ENCODE data around the gene HMGB2. TPM values are rescaled to one million over a fixed set of nuclear protein-coding genes. Genes with fewer than 3 reads are reported as not detected.

Gene HMGB2
- total RNA-seq = 100 to 1,000 TPM; 776 to 794 TPM

- ChIA-PET CTCF (interaction anchor here (1.0 to 7.9 kb wide), 7 partner anchors 11 to 86 kb away, joined by 3 to 90 read pairs (median 6); partner anchors contain the start of gene SAP30), POLR2A (interaction anchor here (0.7 to 14.2 kb wide), 31 partner anchors 8 to 1188 kb away, joined by 3 to 710 read pairs (median 7); partner anchors contain the start of genes CEP44, FBXO8, GALNT7 and HPGD)
- no peaks in the 10 kb centered on the region for H3K27me3 Mint-ChIP-seq
- H3K36me3 Mint-ChIP-seq (ENCODE audit: low read depth) = peaks cover 44% of the 10 kb centered on the region
- H3K4me1 Mint-ChIP-seq = peaks cover 40% of the 10 kb centered on the region
- no peaks in the 10 kb centered on the region for H3K9me3 Mint-ChIP-seq
- peak within 1 kb of the TSS; percentile 98 for H3K27ac Mint-ChIP-seq
- peak; percentile 100 for DNase-seq
- H3K4me3 Mint-ChIP-seq = peak within 1 kb of the TSS; percentile 94
Observed at GRCh38 chr4:173334085-173334890, at the start of gene HMGB2. HMGB2 (minus strand) TSS chr4:173334358; CDS start chr4:173333649, 709 bp downstream.

DNA sequence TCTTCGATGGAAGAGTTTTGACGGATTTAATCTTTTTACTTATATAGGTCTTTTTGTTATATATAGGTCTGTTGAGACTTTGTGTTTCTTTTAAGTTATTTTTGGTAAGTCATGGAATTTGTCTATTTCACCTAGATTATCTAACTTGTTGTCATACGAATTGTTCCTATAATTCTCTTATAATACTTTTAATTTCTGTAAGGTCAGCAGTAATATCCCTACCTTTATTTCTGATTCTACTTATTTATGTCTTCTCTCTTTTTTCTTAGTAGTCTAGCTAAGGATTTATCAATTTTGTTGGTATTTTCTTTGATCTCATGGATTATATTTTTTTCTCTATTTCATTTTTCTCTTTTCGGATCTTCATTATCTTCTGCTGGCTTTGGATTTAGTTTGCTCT is 48.2 kb upstream of the HMGB2 start:
- Mint-ChIP-seq H3K4me3 (no peak overlapping the region), H3K27me3 (no peaks in the 10 kb centered on the region), H3K4me1 (peaks cover 8% of the 10 kb centered on the region), H3K36me3 (ENCODE audit: low read depth) (no peaks in the 10 kb centered on the region), H3K9me3 (no peaks in the 10 kb centered on the region), H3K27ac (no peak overlapping the region)
- ChIA-PET POLR2A (interaction anchor here (1.9 kb wide), 1 partner anchor 10 kb away, joined by 7 read pairs; no protein-coding TSS in a partner anchor), CTCF (interaction anchor here (1.1 to 1.8 kb wide), 2 partner anchors 10 to 49 kb away, joined by 3 to 8 read pairs; partner anchors contain the start of gene HMGB2)
- DNase-seq = no peak

DNA sequence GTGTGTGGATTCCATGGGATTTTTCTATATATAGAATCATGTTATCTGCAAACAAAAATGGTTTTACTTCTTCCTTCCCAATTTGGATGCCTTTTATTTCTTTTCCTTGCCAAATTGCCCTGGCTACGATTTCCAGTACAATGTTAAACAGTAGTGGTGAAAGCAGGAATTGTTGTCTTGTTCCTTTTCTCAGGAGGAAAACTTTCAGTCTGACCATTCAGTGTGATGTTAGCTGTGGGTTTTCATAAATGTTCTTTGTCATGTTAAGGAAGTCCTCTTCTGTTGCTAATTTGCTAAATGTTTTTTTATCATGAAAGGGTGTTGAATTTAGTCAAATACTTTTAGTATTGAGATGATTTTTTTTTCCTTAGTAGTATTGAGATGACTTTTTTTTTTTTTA is 47.5 kb upstream of the HMGB2 start:
- ChIA-PET CTCF (no interaction called here), POLR2A (no interaction called here)
- Mint-ChIP-seq H3K27me3 (no peaks in the 10 kb centered on the region), H3K36me3 (ENCODE audit: low read depth) (no peaks in the 10 kb centered on the region), H3K9me3 (no peaks in the 10 kb centered on the region), H3K27ac (no peak overlapping the region), H3K4me3 (no peak overlapping the region), H3K4me1 (peaks cover 4% of the 10 kb centered on the region)
- no peak for DNase-seq

DNA sequence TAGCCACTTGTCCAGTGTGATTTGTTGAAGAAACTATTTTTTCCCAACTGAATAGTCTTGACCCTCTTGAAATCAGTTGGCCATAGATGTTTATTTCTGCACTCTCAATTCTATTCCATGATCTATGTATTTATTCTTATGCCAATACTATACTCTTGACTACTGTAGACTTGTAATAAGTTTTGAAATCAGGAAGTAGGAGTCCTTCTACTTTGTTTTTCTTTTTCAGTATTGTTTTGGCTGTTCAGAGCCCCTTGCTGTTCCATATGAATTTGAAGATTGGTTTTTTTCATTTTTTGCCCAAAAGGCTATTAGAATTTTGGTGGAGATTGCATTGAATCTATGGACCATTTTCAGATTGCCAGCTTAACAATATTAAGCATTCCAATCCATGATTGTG is 46.8 kb upstream of the HMGB2 start:
- Mint-ChIP-seq H3K4me1 (peaks cover under 1% of the 10 kb centered on the region), H3K27ac (no peak overlapping the region), H3K36me3 (ENCODE audit: low read depth) (peaks cover 1% of the 10 kb centered on the region), H3K4me3 (no peak overlapping the region), H3K9me3 (no peaks in the 10 kb centered on the region), H3K27me3 (no peaks in the 10 kb centered on the region)
- CTCF ChIA-PET = no interaction called here
- POLR2A ChIA-PET = no interaction called here
- no peak for DNase-seq

DNA sequence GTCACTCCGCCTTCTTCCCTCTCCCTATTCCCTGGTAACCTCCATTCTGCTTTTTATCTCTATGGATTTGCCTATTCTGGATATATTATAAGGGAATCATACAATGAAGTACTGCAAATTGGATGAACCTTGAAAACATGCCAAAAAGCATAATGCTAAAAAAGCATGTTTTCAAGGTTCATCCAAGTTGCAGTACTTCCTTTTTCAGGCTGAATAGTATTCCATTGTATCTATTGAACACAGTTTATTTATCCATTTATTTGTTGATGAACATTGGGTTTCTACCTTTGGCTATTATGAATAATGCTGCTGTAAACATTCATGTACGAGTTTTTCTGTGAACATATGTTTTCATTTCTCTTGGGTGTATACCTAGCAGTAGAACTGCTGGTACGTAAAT is 45.8 kb upstream of the HMGB2 start:
- H3K27ac Mint-ChIP-seq = no peak overlapping the region
- DNase-seq = no peak
- POLR2A ChIA-PET = interaction anchor here (1.0 kb wide), 1 partner anchor 45 kb away, joined by 3 read pairs; no protein-coding TSS in a partner anchor
- H3K4me3 Mint-ChIP-seq = no peak overlapping the region
- peaks cover 5% of the 10 kb centered on the region for H3K4me1 Mint-ChIP-seq
- H3K36me3 Mint-ChIP-seq (ENCODE audit: low read depth) = peaks cover 6% of the 10 kb centered on the region
- CTCF ChIA-PET = no interaction called here
- no peaks in the 10 kb centered on the region for H3K27me3 Mint-ChIP-seq
- no peaks in the 10 kb centered on the region for H3K9me3 Mint-ChIP-seq

DNA sequence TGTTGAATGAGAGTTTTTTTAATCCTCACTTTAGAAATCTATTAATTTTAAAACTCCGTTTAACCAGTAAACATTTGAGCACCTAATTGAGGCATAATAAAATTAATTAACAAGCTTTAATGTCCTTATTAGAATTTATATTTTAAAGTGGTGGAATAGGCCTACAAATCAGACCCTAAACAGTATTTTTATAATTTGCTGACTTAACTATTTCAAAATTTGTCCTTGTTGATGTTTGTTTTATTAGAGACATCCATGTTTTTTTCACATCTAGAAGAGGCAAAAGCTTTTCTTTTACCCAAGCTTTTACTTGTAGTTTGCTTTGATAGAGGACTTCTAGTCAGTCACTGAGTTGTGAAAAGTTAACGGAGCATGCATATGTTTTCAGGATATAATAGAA is 40.4 kb upstream of the HMGB2 start:
- no peak for DNase-seq
- H3K4me1 Mint-ChIP-seq = peaks cover 24% of the 10 kb centered on the region
- no peaks in the 10 kb centered on the region for H3K27me3 Mint-ChIP-seq
- H3K36me3 Mint-ChIP-seq (ENCODE audit: low read depth) = peaks cover 25% of the 10 kb centered on the region
- H3K9me3 Mint-ChIP-seq = no peaks in the 10 kb centered on the region
- ChIA-PET CTCF (interaction anchor here (0.9 to 1.4 kb wide), 3 partner anchors 9 to 42 kb away, joined by 3 read pairs; no protein-coding TSS in a partner anchor), POLR2A (interaction anchor here (1.2 to 2.0 kb wide), 3 partner anchors 16 to 49 kb away, joined by 3 to 16 read pairs (median 3); partner anchors contain the start of gene HMGB2)
- no peak overlapping the region for H3K27ac Mint-ChIP-seq
- no peak overlapping the region for H3K4me3 Mint-ChIP-seq

GRCh38 chr4:173371292-173372192 is 37.4 kb upstream of the HMGB2 start:
- DNase-seq = peak; percentile 54
- CTCF ChIA-PET = interaction anchor here (0.8 to 6.5 kb wide), 11 partner anchors 11 to 70 kb away, joined by 3 to 90 read pairs (median 5); partner anchors contain the start of gene HMGB2
- H3K36me3 Mint-ChIP-seq (ENCODE audit: low read depth) = peaks cover 27% of the 10 kb centered on the region
- H3K4me3 Mint-ChIP-seq = peak overlapping the region; percentile 91
- H3K9me3 Mint-ChIP-seq = no peaks in the 10 kb centered on the region
- peak overlapping the region; percentile 84 for H3K27ac Mint-ChIP-seq
- POLR2A ChIA-PET = interaction anchor here (0.9 to 7.8 kb wide), 16 partner anchors 12 to 1151 kb away, joined by 3 to 710 read pairs (median 4); partner anchors contain the start of genes CEP44, FBXO8, GALNT7 and HMGB2
- no peaks in the 10 kb centered on the region for H3K27me3 Mint-ChIP-seq
- H3K4me1 Mint-ChIP-seq = peaks cover 47% of the 10 kb centered on the region

DNA sequence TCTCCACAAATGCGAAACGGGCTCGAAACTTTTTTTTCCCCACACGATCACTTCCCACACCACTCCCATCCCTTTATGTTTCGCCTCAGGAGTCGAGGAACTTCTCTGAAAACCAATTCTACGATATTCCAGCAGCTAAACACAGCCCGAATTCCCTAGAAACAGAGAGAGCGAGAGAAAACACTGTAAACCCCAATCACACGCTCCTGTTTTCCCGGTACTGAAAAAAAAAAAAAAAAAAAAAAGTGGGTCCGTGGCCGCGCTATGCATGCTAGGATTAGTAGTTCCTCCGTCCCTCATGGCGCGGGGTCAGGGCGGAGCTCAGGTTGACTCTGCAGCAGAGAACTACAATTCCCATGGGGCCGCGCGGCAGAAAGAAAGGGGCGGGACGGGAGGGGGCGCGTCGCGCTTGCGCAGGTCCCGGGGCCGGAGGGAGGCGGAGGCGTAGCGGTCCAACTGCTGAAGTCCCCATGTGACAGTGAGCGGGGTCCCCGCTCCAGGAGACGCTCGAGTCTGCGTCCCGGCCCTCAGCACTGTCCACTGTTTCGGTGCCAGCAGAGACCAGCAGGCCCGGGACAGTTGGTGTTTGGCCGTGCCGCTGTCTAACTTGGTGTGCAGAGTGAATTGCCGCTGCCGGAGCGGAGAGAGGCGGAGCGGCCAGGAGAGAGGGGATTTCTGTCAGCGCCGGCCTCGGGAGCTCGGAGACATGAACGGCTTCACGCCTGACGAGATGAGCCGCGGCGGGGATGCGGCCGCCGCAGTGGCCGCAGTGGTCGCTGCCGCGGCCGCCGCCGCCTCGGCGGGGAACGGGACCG is 36.5 kb upstream of the HMGB2 start, which contains the start of gene SAP30:
Gene SAP30 (plus strand): TSS at position 478 of the 815 bp plus-strand sequence. CDS start 229 bp downstream, at position 707.
- Mint-ChIP-seq H3K36me3 (ENCODE audit: low read depth) (peaks cover 24% of the 10 kb centered on the region), H3K9me3 (no peaks in the 10 kb centered on the region), H3K4me3 (peak within 1 kb of the TSS; percentile 100), H3K27me3 (no peaks in the 10 kb centered on the region), H3K4me1 (peaks cover 52% of the 10 kb centered on the region), H3K27ac (peak within 1 kb of the TSS; percentile 97)
- ChIA-PET POLR2A (interaction anchor here (0.9 to 7.8 kb wide), 12 partner anchors 12 to 1152 kb away, joined by 3 to 710 read pairs (median 5); partner anchors contain the start of genes CEP44, FBXO8, GALNT7 and HMGB2), CTCF (interaction anchor here (0.6 to 6.5 kb wide), 11 partner anchors 10 to 69 kb away, joined by 3 to 90 read pairs (median 5); partner anchors contain the start of gene HMGB2)
- peak; percentile 97 for DNase-seq

GRCh38 chr4:173370130-173370476 is 35.9 kb upstream of the HMGB2 start:
- Mint-ChIP-seq H3K27me3 (no peaks in the 10 kb centered on the region), H3K4me3 (peak overlapping the region; percentile 100), H3K27ac (peak overlapping the region; percentile 97), H3K36me3 (ENCODE audit: low read depth) (peaks cover 25% of the 10 kb centered on the region), H3K9me3 (no peaks in the 10 kb centered on the region), H3K4me1 (peaks cover 56% of the 10 kb centered on the region)
- DNase-seq = peak; percentile 72
- ChIA-PET POLR2A (interaction anchor here (0.9 to 7.8 kb wide), 9 partner anchors 12 to 1152 kb away, joined by 3 to 710 read pairs (median 3); partner anchors contain the start of genes GALNT7, HMGB2 and HPGD), CTCF (interaction anchor here (0.6 to 6.5 kb wide), 11 partner anchors 9 to 914 kb away, joined by 3 to 90 read pairs (median 4); partner anchors contain the start of gene HMGB2)

DNA sequence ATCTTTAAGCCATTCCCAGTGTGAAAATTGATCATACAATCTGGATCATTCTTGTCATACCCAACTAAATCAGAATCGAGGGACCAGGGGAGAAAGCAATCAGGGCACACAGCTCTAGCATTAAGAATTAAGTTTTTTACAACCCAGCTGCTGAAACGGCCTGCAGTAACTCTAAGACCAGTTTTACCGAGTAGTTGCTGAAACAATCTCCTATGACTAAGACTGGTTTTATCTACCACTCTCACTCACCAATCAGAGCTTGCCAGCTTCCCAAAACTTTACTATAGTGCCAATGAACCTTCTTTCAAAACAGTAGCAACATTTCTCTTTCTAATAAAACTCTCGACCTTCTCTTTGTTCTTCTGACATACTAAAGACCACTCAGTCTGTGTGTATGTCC is 33.8 kb upstream of the HMGB2 start:
- Mint-ChIP-seq H3K4me3 (peak overlapping the region; percentile 63), H3K9me3 (no peaks in the 10 kb centered on the region), H3K27ac (peak overlapping the region; percentile 60), H3K27me3 (no peaks in the 10 kb centered on the region), H3K36me3 (ENCODE audit: low read depth) (peaks cover 26% of the 10 kb centered on the region), H3K4me1 (peaks cover 46% of the 10 kb centered on the region)
- CTCF ChIA-PET = interaction anchor here (0.9 to 6.5 kb wide), 6 partner anchors 28 to 66 kb away, joined by 3 to 90 read pairs (median 4); partner anchors contain the start of gene HMGB2
- POLR2A ChIA-PET = interaction anchor here (0.6 to 7.8 kb wide), 6 partner anchors 10 to 200 kb away, joined by 3 to 710 read pairs (median 4); partner anchors contain the start of genes GALNT7 and HMGB2
- DNase-seq = no peak

DNA sequence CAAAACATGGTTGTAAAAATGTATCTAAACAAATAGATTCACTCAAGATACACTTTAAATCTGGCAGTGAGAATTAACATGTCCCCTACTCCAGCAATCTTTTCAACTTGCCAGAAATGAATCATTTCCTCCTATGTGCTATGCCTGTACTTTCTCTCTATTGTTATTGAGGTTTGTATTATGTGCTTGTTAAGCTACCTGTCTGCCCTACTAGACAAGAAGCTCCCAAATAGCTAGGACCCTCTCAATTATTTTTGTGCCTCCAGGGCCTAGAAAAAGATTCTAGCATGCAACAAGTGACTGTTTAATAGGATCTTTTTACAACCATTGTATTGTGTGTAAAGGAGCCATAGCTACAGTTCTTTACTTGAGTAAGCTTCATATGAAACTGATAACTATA is 33.1 kb upstream of the HMGB2 start:
- Mint-ChIP-seq H3K4me1 (peaks cover 41% of the 10 kb centered on the region), H3K9me3 (no peaks in the 10 kb centered on the region), H3K27ac (peak overlapping the region; percentile 33), H3K36me3 (ENCODE audit: low read depth) (peaks cover 26% of the 10 kb centered on the region), H3K27me3 (no peaks in the 10 kb centered on the region), H3K4me3 (peak overlapping the region; percentile 42)
- DNase-seq = no peak
- ChIA-PET CTCF (interaction anchor here (0.9 to 6.5 kb wide), 6 partner anchors 28 to 66 kb away, joined by 3 to 90 read pairs (median 4); partner anchors contain the start of gene HMGB2), POLR2A (interaction anchor here (0.8 to 7.8 kb wide), 6 partner anchors 22 to 199 kb away, joined by 3 to 710 read pairs (median 4); partner anchors contain the start of genes GALNT7 and HMGB2)

Measured in activated CD4-positive, alpha-beta memory T cell treated with anti-CD3 and anti-CD28 coated beads, Interleukin-2, amount 10 ng/mL, durations not matched to agents 7 days and 5 days (primary cell).